HG03135 (cell line): ENCODE data around the gene SDC1.
"Not testable (repeated sequence)": the region's sequence is repeated elsewhere in the genome, so short reads cannot be mapped to it uniquely, and the experiment has no call there.

Source experiments
- ATAC-seq: cut with Tn5 transposase; IDR thresholded peaks from one replicate; pipeline ENCODE4 v1.9.1; 2021; ENCODE audit warnings: mild to moderate bottlenecking, moderate library complexity; ENCODE audit not compliant: unreplicated experiment

SDC1 gene

GRCh38 chr2:20198796-20199632 lies 25.9 kb downstream of the SDC1 start:
- no peak for ATAC-seq

- no peak for ATAC-seq
Observed at GRCh38 chr2:20198001-20198400, 26.9 kb downstream of the SDC1 start.

- no peak for ATAC-seq
Observed at GRCh38 chr2:20197192-20197591, 27.7 kb downstream of the SDC1 start.

GRCh38 chr2:20196657-20197161 lies 28.2 kb downstream of the SDC1 start:
- no peak for ATAC-seq

GRCh38 chr2:20196053-20196656 lies 28.8 kb downstream of the SDC1 start:
- ATAC-seq: no peak

GRCh38 chr2:20195431-20196033 lies 29.4 kb downstream of the SDC1 start:
- ATAC-seq: no peak

- ATAC-seq: not testable (repeated sequence)
Observed at GRCh38 chr2:20195016-20195411, 29.9 kb downstream of the SDC1 start.

GRCh38 chr2:20194097-20195015 lies 30.6 kb downstream of the SDC1 start:
- no peak for ATAC-seq

GRCh38 chr2:20193185-20193584 lies 31.7 kb downstream of the SDC1 start:
- no peak for ATAC-seq

GRCh38 chr2:20192781-20193180 lies 32.1 kb downstream of the SDC1 start:
- ATAC-seq: no peak

- ATAC-seq: no peak
Observed at GRCh38 chr2:20191714-20192569, 33.0 kb downstream of the SDC1 start.

- no peak for ATAC-seq
Observed at GRCh38 chr2:20190876-20191713, 33.8 kb downstream of the SDC1 start.

- no peak for ATAC-seq
Observed at GRCh38 chr2:20190170-20190569, 34.8 kb downstream of the SDC1 start.

GRCh38 chr2:20189299-20189931 lies 35.5 kb downstream of the SDC1 start:
- no peak for ATAC-seq

GRCh38 chr2:20188851-20189250 lies 36.1 kb downstream of the SDC1 start:
- no peak for ATAC-seq

- no peak for ATAC-seq
Observed at GRCh38 chr2:20188201-20188600, 36.7 kb downstream of the SDC1 start.

GRCh38 chr2:20187331-20187730 lies 37.6 kb downstream of the SDC1 start:
- ATAC-seq: no peak

- ATAC-seq: no peak
Observed at GRCh38 chr2:20186855-20187187, 38.1 kb downstream of the SDC1 start.
